GM18498 (cell line): ENCODE measurements around the gene CLUH.
"Not testable (repeated sequence)": the region's sequence is repeated elsewhere in the genome, so short reads cannot be mapped to it uniquely, and the experiment has no call there.

Source experiments
- ATAC-seq: cut with Tn5 transposase; IDR thresholded peaks from one replicate; pipeline ENCODE4 v1.9.1; 2021; ENCODE audit warnings: mild to moderate bottlenecking, moderate library complexity; ENCODE audit not compliant: unreplicated experiment

Gene CLUH

DNA sequence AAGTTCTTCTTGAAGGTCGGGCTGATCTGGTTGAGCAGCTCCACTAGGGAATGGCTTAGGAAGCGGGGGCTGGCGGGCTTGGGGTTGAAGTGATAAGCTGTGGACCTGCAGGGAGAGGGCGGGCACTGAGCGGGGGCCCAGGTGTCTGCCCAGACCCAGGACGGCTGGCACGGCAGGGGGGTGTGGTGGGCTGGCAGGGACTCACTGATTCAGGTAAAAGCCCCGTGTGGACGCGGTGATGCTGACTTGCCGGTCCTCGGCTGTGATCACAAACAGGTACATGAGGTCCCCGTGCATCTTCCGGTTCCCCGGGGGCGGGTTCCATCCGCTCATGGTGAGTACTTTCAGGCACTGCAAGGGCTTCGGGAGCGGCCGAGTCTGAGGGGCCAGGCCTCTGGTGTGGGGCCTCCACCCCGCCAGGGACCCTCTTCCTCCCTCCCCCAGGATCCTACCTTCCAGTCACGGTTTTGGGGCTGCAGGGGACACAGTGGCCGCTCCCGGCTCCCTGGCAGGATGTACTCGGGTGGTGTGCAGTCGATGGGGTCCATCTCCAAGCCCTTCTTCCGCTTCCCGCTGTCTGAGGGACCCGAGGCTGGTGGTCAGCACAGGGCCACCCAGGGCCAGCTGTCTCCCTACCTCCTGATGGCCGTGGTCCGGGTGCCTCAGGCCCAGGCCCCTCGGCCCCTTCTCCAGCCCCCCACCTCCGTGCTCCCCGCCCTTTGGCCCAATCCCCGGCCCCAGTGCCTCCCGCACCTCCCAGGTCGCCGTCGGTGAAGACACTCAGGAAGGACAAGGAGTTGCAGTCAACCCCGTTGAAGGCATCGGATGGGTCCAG is 10.2 kb downstream of the CLUH start:
- ATAC-seq: no peak

- no peak for ATAC-seq
Measured at GRCh38 chr17:2700491-2701141, 10.9 kb downstream of the CLUH start.

DNA sequence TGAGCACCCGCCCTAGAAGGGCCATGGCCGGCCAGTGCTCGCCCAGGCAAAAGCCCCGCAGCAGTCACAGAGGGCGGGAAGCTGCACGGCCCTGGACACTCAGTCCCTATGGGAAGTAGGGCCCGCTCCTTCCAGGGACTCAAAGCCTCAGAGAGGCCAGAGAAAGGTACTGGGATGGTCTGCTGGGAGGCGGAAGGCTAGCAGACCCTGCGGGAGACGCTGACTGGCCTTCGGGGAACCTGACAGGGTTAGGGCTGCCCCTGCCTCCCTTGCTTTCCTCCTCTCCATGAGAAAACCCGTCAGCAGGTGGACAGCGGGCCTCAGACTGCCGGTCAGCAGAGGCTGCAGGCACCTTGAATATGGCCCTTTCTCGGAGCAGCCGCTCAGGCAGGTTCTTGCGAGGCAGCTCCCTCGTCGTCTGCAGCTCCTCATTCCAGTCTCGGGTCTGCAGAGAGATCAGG is 11.5 kb downstream of the CLUH start:
- ATAC-seq: no peak

DNA sequence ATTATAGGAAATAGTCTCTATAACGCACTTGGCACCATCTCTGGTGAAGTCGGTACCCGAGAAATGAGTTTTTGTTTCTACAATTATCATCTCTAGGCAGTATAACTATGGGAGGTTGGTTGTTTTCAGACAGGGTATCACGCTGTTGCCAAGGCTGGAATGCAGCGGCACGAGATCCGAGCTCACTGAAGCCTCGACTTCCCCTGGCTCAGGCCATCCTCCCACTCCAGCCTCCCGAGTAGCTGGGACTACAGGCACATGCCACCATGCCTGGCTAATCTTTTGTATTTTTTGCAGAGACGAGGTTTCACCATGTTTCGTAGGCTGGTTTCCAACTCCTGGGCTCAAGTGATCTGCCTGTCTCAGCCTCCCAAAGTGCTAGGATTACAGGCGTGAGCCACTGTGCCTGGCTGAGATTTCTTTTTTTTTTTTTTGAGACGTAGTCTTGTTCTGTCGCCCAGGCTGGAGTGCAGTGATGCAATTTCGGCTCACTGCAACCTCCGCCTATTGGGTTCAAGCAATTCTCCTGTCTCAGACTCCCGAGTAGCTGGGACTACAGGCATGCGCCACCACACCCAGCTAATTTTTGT is 12.3 kb downstream of the CLUH start:
- not testable (repeated sequence) for ATAC-seq

DNA sequence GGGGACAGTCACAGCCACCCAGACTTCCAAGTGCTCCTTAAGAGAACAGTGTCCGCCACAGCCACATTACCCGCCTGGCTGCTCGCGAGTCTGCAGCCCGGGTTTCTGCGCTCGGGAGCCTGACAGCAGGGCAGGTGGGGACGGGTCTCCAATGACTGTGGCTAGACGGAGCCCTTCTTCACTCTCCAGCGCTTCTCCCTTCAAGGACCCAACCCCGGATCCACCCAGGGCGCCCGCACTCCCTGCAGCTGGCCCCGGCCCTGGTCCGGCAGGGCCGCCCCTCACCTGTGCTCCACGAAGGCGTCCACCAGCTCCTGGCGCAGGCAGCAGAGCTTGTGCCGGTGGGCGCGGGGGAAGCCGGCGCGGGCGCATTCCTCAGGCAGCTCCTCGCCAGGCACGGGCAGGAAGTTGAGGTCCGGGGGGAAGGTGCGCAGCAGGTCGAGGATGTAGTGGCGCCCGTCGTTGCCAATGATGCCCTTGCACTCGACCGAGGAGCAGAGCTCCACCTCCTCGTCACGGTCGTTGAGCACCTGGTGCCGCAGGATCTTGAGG is 13.9 kb downstream of the CLUH start:
- no peak for ATAC-seq

GRCh38 chr17:2695961-2696760 is 15.4 kb downstream of the CLUH start:
- ATAC-seq: no peak

GRCh38 chr17:2695243-2695960 is 16.2 kb downstream of the CLUH start:
- ATAC-seq: no peak

GRCh38 chr17:2694381-2695242 is 17.0 kb downstream of the CLUH start:
- no peak for ATAC-seq

DNA sequence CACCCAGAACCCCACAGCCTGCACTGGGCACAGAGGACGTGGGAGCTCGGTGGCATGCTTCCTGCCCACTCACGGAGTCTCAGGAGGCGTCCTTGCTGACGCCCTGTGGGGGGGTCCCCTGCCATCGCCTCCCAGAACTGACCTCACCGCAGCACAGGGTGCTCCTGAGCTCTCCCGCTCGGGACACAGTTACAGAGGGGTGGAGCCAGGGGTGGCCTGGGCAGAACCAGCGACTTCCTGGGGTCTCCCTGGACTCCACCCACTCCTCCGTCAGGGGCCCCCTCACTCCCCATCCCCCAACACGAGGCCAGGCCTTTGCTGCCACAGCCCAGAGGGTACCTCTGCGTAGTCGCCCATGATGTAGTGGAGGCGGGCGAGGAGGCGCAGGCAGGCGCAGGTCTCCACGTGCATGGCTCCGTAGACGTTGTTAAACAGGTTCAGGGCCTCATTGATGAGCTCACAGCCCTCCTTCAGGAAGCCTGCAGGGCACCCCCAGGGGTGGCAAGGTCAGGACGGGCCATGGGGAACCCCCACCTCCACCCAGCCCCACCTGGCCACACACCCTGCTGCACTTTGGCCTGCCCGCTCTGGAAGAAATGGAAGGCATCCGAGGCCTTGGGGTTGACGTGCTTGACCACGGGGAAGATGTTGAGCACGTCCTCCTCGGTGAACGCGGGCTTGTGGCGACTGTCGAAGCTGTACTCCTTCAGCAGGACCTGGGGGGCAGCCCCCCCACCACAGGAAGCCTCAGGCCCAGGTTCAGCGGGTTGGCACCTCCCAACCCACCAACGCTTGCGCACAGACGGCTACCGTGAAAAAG is 17.8 kb downstream of the CLUH start:
- ATAC-seq: no peak

GRCh38 chr17:2692781-2693135 is 18.8 kb downstream of the CLUH start:
- ATAC-seq: no peak

- no peak for ATAC-seq
Measured at GRCh38 chr17:2691965-2692780, 19.4 kb downstream of the CLUH start.

GRCh38 chr17:2691069-2691871 is 20.3 kb downstream of the CLUH start:
- ATAC-seq: no peak

DNA sequence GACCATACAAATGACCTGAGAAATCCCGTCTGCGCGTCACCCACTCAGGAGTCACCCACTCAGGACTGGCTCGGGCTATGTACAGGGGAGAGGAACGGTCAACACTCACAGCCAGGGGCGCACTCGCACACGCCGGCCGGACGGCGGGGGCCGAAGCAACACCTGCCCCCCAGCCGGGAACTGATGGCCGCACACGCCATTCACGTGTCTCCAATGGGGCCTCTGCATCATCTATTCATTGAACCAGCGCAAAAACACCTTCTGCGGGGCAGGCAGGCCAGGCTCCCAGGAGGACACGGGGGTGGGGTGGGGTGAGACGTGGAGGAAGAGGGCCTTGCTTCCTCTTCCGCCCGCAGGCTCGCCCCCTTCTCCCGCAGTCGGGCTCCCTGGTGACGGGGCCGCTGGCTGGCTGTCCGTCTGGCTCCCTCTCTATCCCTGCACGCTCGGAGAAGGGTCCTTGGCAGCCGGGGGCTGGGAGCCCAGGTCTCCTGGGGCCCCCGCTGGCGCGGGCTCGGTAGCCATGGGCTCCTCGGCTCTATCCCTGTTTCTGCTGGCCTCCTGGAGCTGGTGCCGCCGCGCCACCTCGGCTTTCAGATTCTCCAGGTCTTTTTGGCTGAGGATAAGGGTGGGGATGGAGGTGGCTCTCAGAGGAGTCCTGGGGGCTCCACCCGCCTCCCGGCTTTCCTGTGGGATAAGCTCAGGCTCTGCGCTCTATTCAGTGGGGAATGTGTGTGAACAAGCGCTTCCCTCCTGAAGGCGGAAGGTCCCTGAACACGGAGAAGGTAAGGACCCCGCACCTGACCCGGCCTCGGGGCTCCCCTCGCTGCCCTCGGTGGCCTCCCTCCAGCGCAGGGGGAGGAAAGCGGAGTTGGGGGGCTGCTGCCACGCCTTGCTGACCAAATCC is 21.1 kb downstream of the CLUH start:
- ATAC-seq: no peak

DNA sequence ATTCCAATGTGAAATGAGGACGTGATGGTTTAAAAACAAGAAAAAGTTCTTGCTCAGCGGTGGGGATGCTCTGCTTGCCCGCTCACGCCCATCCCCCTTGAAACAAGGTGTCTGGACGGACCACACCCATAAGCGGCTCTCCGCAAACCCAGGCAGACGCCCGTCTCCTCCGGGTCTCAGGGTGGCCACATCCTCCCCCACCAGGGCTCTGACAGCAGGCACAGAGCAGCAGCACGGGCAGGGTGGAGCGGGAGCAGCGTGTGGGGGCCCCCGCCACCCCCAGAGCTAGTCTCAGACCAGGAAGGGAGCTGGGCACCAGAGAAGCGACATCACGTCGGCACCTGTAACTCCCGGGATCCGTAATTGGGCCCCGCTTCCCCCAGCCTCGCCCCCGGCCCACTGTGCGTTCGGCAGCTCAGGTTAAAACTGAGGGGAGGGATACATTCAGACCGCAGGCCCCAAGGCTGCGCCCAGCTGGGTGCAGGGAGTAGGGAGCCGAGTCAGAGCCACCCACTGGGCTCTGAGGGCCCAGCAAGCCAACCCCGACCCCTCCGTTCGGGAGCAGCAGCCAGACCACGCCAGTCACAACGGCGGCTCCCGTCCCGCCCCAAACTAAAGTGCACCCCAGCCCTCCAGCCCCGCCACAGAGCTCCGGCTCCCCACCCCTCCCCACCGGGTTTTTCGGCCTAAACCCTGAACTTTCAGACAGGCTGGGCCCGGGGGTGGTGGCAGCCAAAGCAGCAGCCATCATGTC is 22.0 kb downstream of the CLUH start:
- no peak for ATAC-seq
